ENCODE results near the gene C3orf38.

The C3orf38 gene

DNA sequence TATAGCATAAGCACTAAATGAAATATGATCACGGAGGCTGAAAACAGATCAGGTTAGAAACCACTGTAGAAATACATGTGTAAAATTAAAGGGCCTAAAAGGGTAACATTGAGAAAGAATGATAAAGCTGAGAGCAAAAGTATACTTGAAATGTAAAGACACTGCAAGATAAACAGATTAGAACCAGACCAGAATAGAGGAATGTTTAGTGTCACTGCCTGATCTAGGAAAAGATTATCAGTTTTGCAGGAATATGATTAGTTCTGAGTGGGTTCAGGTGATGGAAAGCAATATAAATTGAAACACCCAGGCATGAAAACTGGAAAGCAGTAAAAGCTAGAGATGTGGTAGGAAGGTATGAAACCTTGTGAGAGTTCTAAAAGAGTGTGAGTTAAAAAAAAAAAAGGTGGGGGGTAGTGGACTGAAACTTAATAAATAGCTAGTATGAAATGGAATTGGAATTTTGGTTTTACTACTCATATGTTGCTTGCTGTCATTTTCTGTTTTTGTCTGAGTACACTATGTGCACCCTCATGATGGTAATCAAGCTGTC is 16.0 kb upstream of the C3orf38 start:
- TF ChIP-seq, protein P1, sequence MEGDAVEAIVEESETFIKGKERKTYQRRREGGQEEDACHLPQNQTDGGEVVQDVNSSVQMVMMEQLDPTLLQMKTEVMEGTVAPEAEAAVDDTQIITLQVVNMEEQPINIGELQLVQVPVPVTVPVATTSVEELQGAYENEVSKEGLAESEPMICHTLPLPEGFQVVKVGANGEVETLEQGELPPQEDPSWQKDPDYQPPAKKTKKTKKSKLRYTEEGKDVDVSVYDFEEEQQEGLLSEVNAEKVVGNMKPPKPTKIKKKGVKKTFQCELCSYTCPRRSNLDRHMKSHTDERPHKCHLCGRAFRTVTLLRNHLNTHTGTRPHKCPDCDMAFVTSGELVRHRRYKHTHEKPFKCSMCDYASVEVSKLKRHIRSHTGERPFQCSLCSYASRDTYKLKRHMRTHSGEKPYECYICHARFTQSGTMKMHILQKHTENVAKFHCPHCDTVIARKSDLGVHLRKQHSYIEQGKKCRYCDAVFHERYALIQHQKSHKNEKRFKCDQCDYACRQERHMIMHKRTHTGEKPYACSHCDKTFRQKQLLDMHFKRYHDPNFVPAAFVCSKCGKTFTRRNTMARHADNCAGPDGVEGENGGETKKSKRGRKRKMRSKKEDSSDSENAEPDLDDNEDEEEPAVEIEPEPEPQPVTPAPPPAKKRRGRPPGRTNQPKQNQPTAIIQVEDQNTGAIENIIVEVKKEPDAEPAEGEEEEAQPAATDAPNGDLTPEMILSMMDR (IDR thresholded peaks at IDR 0.05; ENCODE audit: low read depth, low read length, missing control alignments), result no peak
- in situ Hi-C loops (cut with HindIII; ENCODE audit: low pct_ligation_motif_present, low sequenced_read_pairs), result no loop called here
- Histone ChIP-seq H3K27ac (no peak overlapping the region), H3K36me3 (replicated peaks) (no peaks in the 10 kb centered on the region), H3K4me3 (ENCODE audit: low read depth, low read length) (no peak overlapping the region), H3K27me3 (replicated peaks) (no peaks in the 10 kb centered on the region)
- no peak for DNase-seq

DNA sequence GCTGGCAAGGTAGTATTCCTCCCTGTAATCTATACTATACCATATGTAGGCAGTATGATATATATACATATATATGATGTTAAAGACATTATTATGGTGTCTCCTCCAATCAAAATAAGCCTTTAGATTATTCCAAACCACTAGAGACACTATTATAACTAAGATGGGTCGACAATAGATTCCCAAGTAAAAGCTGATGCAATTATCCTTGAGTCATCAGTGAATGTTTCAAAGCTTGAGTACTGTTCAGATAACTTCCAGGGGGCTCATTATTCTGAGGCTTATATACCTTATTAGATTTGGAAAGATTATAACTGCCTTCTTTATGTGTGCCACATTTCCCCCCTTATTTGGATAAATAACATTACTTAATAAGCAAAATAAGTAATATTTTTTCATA is 11.9 kb upstream of the C3orf38 start:
- no peaks in the 10 kb centered on the region for H3K27me3 ChIP-seq (replicated peaks)
- H3K36me3 ChIP-seq (replicated peaks), result peaks cover 11% of the 10 kb centered on the region
- no peak overlapping the region for H3K27ac ChIP-seq
- in situ Hi-C loops (cut with HindIII; ENCODE audit: low pct_ligation_motif_present, low sequenced_read_pairs), result no loop called here
- no peak overlapping the region for H3K4me3 ChIP-seq (ENCODE audit: low read depth, low read length)
- DNase-seq, result no peak
- TF ChIP-seq, protein P1 (IDR thresholded peaks at IDR 0.05; ENCODE audit: low read depth, low read length, missing control alignments), result no peak

DNA sequence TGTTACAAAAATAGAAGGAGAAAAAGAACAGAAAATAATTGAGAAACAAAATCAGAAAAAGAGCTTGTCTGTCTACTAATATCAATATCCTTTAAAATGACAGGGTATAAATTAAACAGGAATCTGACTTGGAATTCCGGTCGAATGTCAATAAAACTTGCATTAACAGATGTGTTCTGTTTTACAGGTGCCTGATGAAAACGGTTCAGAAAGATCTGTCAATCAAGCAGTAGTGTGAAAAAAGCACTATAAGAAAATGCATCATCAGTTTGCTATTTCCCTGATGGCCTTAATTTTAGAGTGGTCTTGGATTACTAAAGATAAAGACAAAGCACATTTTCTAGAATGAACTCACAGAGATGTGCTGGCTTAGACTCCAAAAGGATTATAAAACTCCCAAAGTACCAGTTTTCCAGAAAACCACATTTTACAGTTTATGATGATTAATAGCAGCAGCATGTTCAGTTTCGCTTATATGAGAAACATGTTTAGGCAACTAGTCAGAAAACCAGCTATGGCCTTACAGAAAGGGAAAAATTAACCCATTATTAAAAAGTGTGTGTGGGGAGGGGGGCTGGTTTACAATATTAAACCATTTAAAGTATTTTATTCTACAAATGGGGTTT is 8.2 kb upstream of the C3orf38 start:
- H3K27me3 ChIP-seq (replicated peaks), result no peaks in the 10 kb centered on the region
- peaks cover 11% of the 10 kb centered on the region for H3K36me3 ChIP-seq (replicated peaks)
- in situ Hi-C loops (cut with HindIII; ENCODE audit: low pct_ligation_motif_present, low sequenced_read_pairs), result no loop called here
- peak overlapping the region; percentile 13 for H3K27ac ChIP-seq
- H3K4me3 ChIP-seq (ENCODE audit: low read depth, low read length), result no peak overlapping the region
- no peak for DNase-seq
- TF ChIP-seq, protein P1 (IDR thresholded peaks at IDR 0.05; ENCODE audit: low read depth, low read length, missing control alignments), result no peak

DNA sequence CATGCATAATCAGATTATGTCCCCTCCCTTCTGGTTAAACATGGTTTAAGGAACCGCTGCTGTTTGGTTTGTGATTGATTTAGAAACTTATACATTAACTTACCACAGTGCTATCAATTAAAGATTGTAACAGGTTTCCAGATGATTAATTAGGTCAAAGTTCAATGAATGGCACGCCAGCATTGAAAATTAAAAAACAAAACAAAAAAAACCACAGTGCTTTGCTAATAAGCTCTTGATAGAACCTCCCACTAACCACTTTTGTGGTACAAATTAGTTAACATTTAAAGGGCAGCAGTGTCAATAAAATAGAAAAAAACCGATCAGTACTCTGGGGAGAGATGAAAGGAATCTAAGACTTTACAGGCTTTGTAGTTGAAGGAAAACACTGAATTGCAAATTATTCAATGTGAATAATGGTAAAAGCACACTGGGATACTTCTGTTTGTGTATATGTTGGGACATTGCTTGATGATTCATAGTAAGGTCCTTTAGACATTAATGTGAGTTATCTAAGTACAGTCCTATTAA is 7.6 kb upstream of the C3orf38 start:
- in situ Hi-C loops (cut with HindIII; ENCODE audit: low pct_ligation_motif_present, low sequenced_read_pairs), result no loop called here
- peaks cover 11% of the 10 kb centered on the region for H3K36me3 ChIP-seq (replicated peaks)
- no peak overlapping the region for H3K4me3 ChIP-seq (ENCODE audit: low read depth, low read length)
- H3K27me3 ChIP-seq (replicated peaks), result no peaks in the 10 kb centered on the region
- TF ChIP-seq, protein P1 (IDR thresholded peaks at IDR 0.05; ENCODE audit: low read depth, low read length, missing control alignments), result no peak
- peak overlapping the region; percentile 13 for H3K27ac ChIP-seq
- DNase-seq, result no peak

DNA sequence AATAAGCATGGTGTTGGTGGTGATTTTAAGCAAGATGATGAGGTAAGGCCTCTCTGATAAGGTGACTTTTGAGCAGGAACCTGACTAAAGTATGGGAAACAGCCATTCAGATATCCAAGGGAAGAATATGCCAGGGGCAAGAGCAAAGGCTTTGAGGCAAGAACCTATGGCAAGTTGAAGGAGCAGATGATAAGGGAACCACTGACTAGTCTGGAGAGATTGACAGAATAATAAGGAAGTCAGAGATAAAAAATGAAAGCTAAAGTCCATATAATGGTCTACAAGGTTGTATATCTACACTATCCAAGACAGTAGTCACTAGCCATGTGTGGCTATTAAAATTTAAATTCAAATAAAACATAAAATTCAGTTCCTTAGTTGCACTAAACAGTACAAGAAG is 2.5 kb upstream of the C3orf38 start:
- Histone ChIP-seq H3K27me3 (replicated peaks) (no peaks in the 10 kb centered on the region), H3K36me3 (replicated peaks) (no peaks in the 10 kb centered on the region), H3K4me3 (ENCODE audit: low read depth, low read length) (no peak overlapping the region), H3K27ac (no peak overlapping the region)
- in situ Hi-C loops (cut with HindIII; ENCODE audit: low pct_ligation_motif_present, low sequenced_read_pairs), result no loop called here
- TF ChIP-seq, protein P1 (IDR thresholded peaks at IDR 0.05; ENCODE audit: low read depth, low read length, missing control alignments), result no peak
- no peak for DNase-seq

All from brain microvascular endothelial cell (primary cell).